Right renal pelvis (tissue), 4 donors: ENCODE data around the gene FREY1. TPM values are rescaled to one million over a fixed set of nuclear protein-coding genes. Genes with fewer than 3 reads are reported as not detected.

ENCODE experiments used
- DNase-seq, 4 donors: peaks; one replicate each; pipeline ENCODE4 v3.0.0-alpha.2; 2013; ENCODE audit warnings: low read depth in 4 of 4, low spot score in 3 of 4, missing footprints in 1 of 4
- polyA plus RNA-seq, 4 donors: library from polyadenylated mRNA; unstranded; fragments of 120-200 nt; gene quantifications; one replicate each; pipeline ENCODE4 v1.2.1, GENCODE V29; 2013; ENCODE audit not compliant: insufficient read length in 4 of 4

The FREY1 gene
- under 1 TPM in 3 of 4 donors, not detected in 1; 0.45 to 0.55 (median 0.55) TPM for polyA plus RNA-seq

GRCh38 chr11:45906965-45907611 is at the start of gene FREY1:
TSS of gene FREY1 (minus strand) at chr11:45907271. CDS start at chr11:45907245, 26 bp downstream.
- no peak for DNase-seq

- DNase-seq: no peak
These were observed 42.9 kb upstream of the FREY1 start for GRCh38 chr11:45949992-45950407.

GRCh38 chr11:45948356-45948755 is 41.3 kb upstream of the FREY1 start:
- no peak for DNase-seq

- DNase-seq: no peak
These were observed 40.8 kb upstream of the FREY1 start for GRCh38 chr11:45947885-45948284.

- no peak for DNase-seq
These were observed 38.4 kb upstream of the FREY1 start for GRCh38 chr11:45945397-45945999.

GRCh38 chr11:45942381-45942780 is 35.3 kb upstream of the FREY1 start:
- no peak for DNase-seq

GRCh38 chr11:45941285-45941684 is 34.2 kb upstream of the FREY1 start:
- DNase-seq: no peak

GRCh38 chr11:45939836-45940235 is 32.8 kb upstream of the FREY1 start:
- no peak for DNase-seq

GRCh38 chr11:45937916-45938315 is 30.8 kb upstream of the FREY1 start:
- DNase-seq: no peak

- DNase-seq: no peak
These were observed 29.5 kb upstream of the FREY1 start for GRCh38 chr11:45936511-45937054.

- no peak for DNase-seq
These were observed 28.4 kb upstream of the FREY1 start for GRCh38 chr11:45935349-45936064.

GRCh38 chr11:45934580-45935318 is 27.7 kb upstream of the FREY1 start:
- DNase-seq: no peak

- DNase-seq: no peak
These were observed 26.9 kb upstream of the FREY1 start for GRCh38 chr11:45933846-45934579.

- DNase-seq: no peak
These were observed 26.2 kb upstream of the FREY1 start for GRCh38 chr11:45933131-45933831.

- no peak for DNase-seq
These were observed 25.1 kb upstream of the FREY1 start for GRCh38 chr11:45932217-45932616.

- DNase-seq: no peak
These were observed 24.7 kb upstream of the FREY1 start for GRCh38 chr11:45931739-45932138.

- no peak for DNase-seq
These were observed 24.0 kb upstream of the FREY1 start for GRCh38 chr11:45930951-45931570.

- no peak for DNase-seq
These were observed 23.1 kb upstream of the FREY1 start for GRCh38 chr11:45930031-45930794.
